HG02798 (cell line): ENCODE results near the gene PTPRD.

Source experiments
- ATAC-seq: cut with Tn5 transposase; IDR thresholded peaks from one replicate; pipeline ENCODE4 v1.9.1; 2021; ENCODE audit warnings: mild to moderate bottlenecking; ENCODE audit not compliant: unreplicated experiment, poor library complexity

PTPRD gene

GRCh38 chr9:8468045-8468637 lies 2144.7 kb downstream of the PTPRD start:
- ATAC-seq = no peak

GRCh38 chr9:8457816-8458215 lies 2155.0 kb downstream of the PTPRD start:
- ATAC-seq = no peak

- ATAC-seq = no peak
Measured at GRCh38 chr9:8457055-8457454, 2155.7 kb downstream of the PTPRD start.

GRCh38 chr9:8456344-8456743 lies 2156.5 kb downstream of the PTPRD start:
- ATAC-seq = no peak

- ATAC-seq = no peak
Measured at GRCh38 chr9:8450810-8451545, 2161.8 kb downstream of the PTPRD start.

- ATAC-seq = no peak
Measured at GRCh38 chr9:8448226-8448625, 2164.6 kb downstream of the PTPRD start.

- ATAC-seq = no peak
Measured at GRCh38 chr9:8447601-8448000, 2165.2 kb downstream of the PTPRD start.

GRCh38 chr9:8437876-8438275 lies 2174.9 kb downstream of the PTPRD start:
- no peak for ATAC-seq

- ATAC-seq = no peak
Measured at GRCh38 chr9:8437259-8437658, 2175.5 kb downstream of the PTPRD start.

- no peak for ATAC-seq
Measured at GRCh38 chr9:8436786-8437185, 2176.0 kb downstream of the PTPRD start.

- ATAC-seq = no peak
Measured at GRCh38 chr9:8434621-8435020, 2178.2 kb downstream of the PTPRD start.

GRCh38 chr9:8432224-8432623 lies 2180.6 kb downstream of the PTPRD start:
- ATAC-seq = no peak

GRCh38 chr9:8431505-8431904 lies 2181.3 kb downstream of the PTPRD start:
- ATAC-seq = no peak

GRCh38 chr9:8430945-8431344 lies 2181.9 kb downstream of the PTPRD start:
- ATAC-seq = no peak

GRCh38 chr9:8429768-8430167 lies 2183.0 kb downstream of the PTPRD start:
- ATAC-seq = no peak

GRCh38 chr9:8429157-8429556 lies 2183.6 kb downstream of the PTPRD start:
- no peak for ATAC-seq

- ATAC-seq = no peak
Measured at GRCh38 chr9:8428389-8428788, 2184.4 kb downstream of the PTPRD start.

GRCh38 chr9:8424786-8425410 lies 2187.9 kb downstream of the PTPRD start:
- ATAC-seq = no peak

GRCh38 chr9:8420416-8420815 lies 2192.4 kb downstream of the PTPRD start:
- ATAC-seq = no peak

GRCh38 chr9:8419596-8420275 lies 2193.1 kb downstream of the PTPRD start:
- ATAC-seq = no peak

- no peak for ATAC-seq
Measured at GRCh38 chr9:8417341-8417740, 2195.5 kb downstream of the PTPRD start.
